ENCODE data around the gene TTC21B. TPM values are rescaled to one million over a fixed set of nuclear protein-coding genes. Genes with fewer than 3 reads are reported as not detected.

Gene TTC21B
- total and polyA plus RNA-seq, 9 of the 15 experiments (the other 6 are each of a cell fraction or from before 2014, with no cell fraction given) = 5.2 to 34.9 (median 18.5) TPM

GRCh38 chr2:165913636-165914035 lies 39.9 kb downstream of the TTC21B start:
- H3K79me2 ChIP-seq (ENCODE audit: control insufficient read depth, insufficient read depth, low read length) = no peaks in the 10 kb centered on the region
- H3K36me3 ChIP-seq (ENCODE audit: control insufficient read depth, insufficient read depth, low read length) = peaks cover 49% of the 10 kb centered on the region; the same call in 2 of the 3 replicates
- TF ChIP-seq MAFF (IDR thresholded peaks at IDR 0.05; ENCODE audit: low read length) (peak; percentile 68; the same call in 1 of the 2 replicates), POLR3G (IDR thresholded peaks at IDR 0.05; ENCODE audit: extremely low read depth, insufficient read length, insufficient replicate concordance) (no peak), C11orf30 (IDR thresholded peaks at IDR 0.05; ENCODE audit: low read depth) (peak; percentile 56; the same call in 1 of the 2 replicates), ZKSCAN8 (CRISPR knock-in tag; IDR thresholded peaks at IDR 0.05) (no peak), RB1 (IDR thresholded peaks at IDR 0.05; ENCODE audit: low read depth) (no peak), ZNF316 (IDR thresholded peaks at IDR 0.05) (peak; percentile 85), PML (IDR thresholded peaks at IDR 0.05; ENCODE audit: low read length) (no peak), ETV1 (tag; conservative IDR thresholded peaks at IDR 0.05; ENCODE audit: low read depth) (no peak), ZNF143 (CRISPR knock-in tag; IDR thresholded peaks at IDR 0.05) (no peak), PPARD (CRISPR knock-in tag; IDR thresholded peaks at IDR 0.05) (no peak)
- TF ChIP-seq, protein P1, sequence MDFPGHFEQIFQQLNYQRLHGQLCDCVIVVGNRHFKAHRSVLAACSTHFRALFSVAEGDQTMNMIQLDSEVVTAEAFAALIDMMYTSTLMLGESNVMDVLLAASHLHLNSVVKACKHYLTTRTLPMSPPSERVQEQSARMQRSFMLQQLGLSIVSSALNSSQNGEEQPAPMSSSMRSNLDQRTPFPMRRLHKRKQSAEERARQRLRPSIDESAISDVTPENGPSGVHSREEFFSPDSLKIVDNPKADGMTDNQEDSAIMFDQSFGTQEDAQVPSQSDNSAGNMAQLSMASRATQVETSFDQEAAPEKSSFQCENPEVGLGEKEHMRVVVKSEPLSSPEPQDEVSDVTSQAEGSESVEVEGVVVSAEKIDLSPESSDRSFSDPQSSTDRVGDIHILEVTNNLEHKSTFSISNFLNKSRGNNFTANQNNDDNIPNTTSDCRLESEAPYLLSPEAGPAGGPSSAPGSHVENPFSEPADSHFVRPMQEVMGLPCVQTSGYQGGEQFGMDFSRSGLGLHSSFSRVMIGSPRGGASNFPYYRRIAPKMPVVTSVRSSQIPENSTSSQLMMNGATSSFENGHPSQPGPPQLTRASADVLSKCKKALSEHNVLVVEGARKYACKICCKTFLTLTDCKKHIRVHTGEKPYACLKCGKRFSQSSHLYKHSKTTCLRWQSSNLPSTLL (IDR thresholded peaks at IDR 0.05) = no peak
- TF ChIP-seq, protein P2, sequence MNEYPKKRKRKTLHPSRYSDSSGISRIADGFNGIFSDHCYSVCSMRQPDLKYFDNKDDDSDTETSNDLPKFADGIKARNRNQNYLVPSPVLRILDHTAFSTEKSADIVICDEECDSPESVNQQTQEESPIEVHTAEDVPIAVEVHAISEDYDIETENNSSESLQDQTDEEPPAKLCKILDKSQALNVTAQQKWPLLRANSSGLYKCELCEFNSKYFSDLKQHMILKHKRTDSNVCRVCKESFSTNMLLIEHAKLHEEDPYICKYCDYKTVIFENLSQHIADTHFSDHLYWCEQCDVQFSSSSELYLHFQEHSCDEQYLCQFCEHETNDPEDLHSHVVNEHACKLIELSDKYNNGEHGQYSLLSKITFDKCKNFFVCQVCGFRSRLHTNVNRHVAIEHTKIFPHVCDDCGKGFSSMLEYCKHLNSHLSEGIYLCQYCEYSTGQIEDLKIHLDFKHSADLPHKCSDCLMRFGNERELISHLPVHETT (CRISPR knock-in tag; conservative IDR thresholded peaks at IDR 0.05 in 1 of 2, IDR thresholded peaks at IDR 0.05 in 1 of 2) = no peak
- ATAC-seq (no peak), FAIRE-seq (no peak), DNase-seq (ENCODE audit: extremely low read depth in 1 of 4, low spot score in 3 of 4) (no peak)
- ChIA-PET POLR2A (no interaction called here), CTCF (ENCODE audit: low intra/inter-chr PET ratio) (no interaction called here)
- no peaks in the 10 kb centered on the region for H4K20me1 ChIP-seq (replicated peaks; ENCODE audit: control insufficient read depth, insufficient read depth, low read length)
- H3K27me3 ChIP-seq (ENCODE audit: control insufficient read depth in 2 of 2, insufficient read depth in 2 of 2, low read length in 2 of 2) = no peaks in the 10 kb centered on the region
- intact Hi-C loops (cut with micrococcal nuclease) = no loop called here
- in situ Hi-C loops (cut with MboI) = no loop called here
- H3K9me1 ChIP-seq (ENCODE audit: control insufficient read depth, insufficient read depth, low read length) = no peaks in the 10 kb centered on the region
- no peak overlapping the region for H3K4me2 ChIP-seq (ENCODE audit: insufficient read depth, low read length)
- no peak overlapping the region for H3K4me3 ChIP-seq
- no peak overlapping the region for H2AFZ ChIP-seq (ENCODE audit: low read depth, low read length)
- no peak overlapping the region for H3K27ac ChIP-seq (ENCODE audit: extremely low read depth, low read depth, low read length)
- BruUV-seq (replicated peaks) = no TSS peak
- no peaks in the 10 kb centered on the region for H3K9me3 ChIP-seq (replicated peaks; ENCODE audit: control insufficient read depth, insufficient read depth, low read depth, low read length)
- H3K9ac ChIP-seq (ENCODE audit: insufficient read depth in 1 of 2, low read depth in 2 of 2, low read length in 2 of 2) = no peak overlapping the region
- no peaks in the 10 kb centered on the region for H3K4me1 ChIP-seq (replicated peaks in 1 of 2; ENCODE audit: control insufficient read depth in 2 of 2, insufficient read depth in 2 of 2, low read length in 2 of 2)

Measured in K562 (cell line).